Dendritic cell treated with granulocyte-macrophage colony-stimulating factor and Interleukin-4, amounts not matched to agents 40 ng/mL and 50 ng/mL, for 4 days (primary cell): ENCODE measurements around the gene CNN1.
A peak's percentile ranks its signal among the peaks of the same experiment; 100 is the strongest.
"Not testable (repeated sequence)": the region's sequence is repeated elsewhere in the genome, so short reads cannot be mapped to it uniquely, and the experiment has no call there.

Experiments
- H3K27ac Mint-ChIP-seq: one replicate; pipeline ENCODE4 v1.8.0; 2022; ENCODE audit warnings: mild to moderate bottlenecking, mixed read lengths
- H3K27me3 Mint-ChIP-seq: one replicate; pipeline ENCODE4 v1.8.0; 2022; ENCODE audit warnings: mild to moderate bottlenecking, mixed read lengths
- H3K36me3 Mint-ChIP-seq: one replicate; pipeline ENCODE4 v1.8.0; 2022; ENCODE audit warnings: low read depth, mixed read lengths
- H3K4me1 Mint-ChIP-seq: one replicate; pipeline ENCODE4 v1.8.0; 2022; ENCODE audit warnings: low read depth, mixed read lengths
- H3K4me3 Mint-ChIP-seq: one replicate; pipeline ENCODE4 v1.8.0; 2022; ENCODE audit warnings: mild to moderate bottlenecking, moderate library complexity, mixed read lengths
- H3K9me3 Mint-ChIP-seq: one replicate; pipeline ENCODE4 v1.8.0; 2022; ENCODE audit warnings: mixed read lengths
- intact Hi-C: fragments of 100-400 bp; cut with micrococcal nuclease; formaldehyde crosslinking; loops from one replicate; pipeline ENCODE4 v1.15.0; 2022

The CNN1 gene

DNA sequence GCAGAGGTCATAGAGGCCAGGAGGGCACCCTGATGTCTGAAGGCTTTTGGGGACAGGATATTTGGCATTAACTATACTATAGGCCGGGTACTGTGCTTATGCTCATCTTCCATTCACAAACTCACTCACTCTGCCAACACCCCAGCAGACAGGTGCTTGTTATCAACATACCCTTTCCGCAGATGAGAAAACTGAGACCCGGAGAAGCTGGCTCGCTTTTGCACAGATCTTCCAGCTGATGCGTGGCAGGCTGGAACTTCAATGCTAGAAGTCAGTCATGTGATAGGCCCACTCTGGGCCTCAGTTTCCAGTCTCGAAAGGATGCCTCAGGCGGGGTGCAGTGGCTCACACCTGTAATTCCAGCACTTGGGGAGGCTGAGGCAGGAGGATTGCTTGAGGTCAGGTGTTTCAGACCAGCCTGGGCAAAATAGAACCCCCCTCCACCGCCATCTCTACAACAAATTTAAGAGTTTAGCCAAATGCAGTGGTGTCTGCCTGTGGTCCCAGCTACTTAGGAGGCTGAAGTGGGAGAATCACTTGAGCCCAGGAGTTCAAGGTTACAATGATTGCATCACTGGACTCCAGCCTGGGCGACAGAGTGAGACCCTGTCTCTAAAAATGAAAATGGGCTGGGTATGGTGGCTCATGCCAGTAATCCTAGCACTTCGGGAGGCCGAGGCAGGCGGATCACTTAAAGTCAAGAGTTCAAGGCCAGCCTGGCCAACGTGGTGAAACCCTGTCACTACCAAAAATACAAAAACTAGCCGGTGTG, 9.5 kb downstream of the CNN1 start:
- Mint-ChIP-seq H3K27me3 (peaks cover 17% of the 10 kb centered on the region), H3K4me1 (no peaks in the 10 kb centered on the region), H3K4me3 (no peak overlapping the region), H3K9me3 (no peaks in the 10 kb centered on the region), H3K36me3 (peaks cover 20% of the 10 kb centered on the region), H3K27ac (no peak overlapping the region)
- intact Hi-C loops, result no loop called here

DNA sequence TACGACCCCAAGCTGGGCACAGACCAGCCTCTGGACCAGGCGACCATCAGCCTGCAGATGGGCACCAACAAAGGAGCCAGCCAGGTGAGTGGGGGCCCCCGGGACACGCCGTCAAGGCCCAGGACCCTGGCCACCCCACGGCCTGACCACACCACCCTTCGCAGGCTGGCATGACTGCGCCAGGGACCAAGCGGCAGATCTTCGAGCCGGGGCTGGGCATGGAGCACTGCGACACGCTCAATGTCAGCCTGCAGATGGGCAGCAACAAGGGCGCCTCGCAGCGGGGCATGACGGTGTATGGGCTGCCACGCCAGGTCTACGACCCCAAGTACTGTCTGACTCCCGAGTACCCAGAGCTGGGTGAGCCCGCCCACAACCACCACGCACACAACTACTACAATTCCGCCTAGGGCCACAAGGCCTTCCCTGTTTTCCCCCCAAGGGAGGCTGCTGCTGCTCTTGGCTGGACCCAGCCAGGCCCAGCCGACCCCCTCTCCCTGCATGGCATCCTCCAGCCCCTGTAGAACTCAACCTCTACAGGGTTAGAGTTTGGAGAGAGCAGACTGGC, 10.8 kb downstream of the CNN1 start:
- Mint-ChIP-seq H3K27me3 (peaks cover 12% of the 10 kb centered on the region), H3K4me1 (no peaks in the 10 kb centered on the region), H3K27ac (no peak overlapping the region), H3K36me3 (peaks cover 33% of the 10 kb centered on the region), H3K4me3 (no peak overlapping the region), H3K9me3 (no peaks in the 10 kb centered on the region)
- intact Hi-C loops, result no loop called here

DNA sequence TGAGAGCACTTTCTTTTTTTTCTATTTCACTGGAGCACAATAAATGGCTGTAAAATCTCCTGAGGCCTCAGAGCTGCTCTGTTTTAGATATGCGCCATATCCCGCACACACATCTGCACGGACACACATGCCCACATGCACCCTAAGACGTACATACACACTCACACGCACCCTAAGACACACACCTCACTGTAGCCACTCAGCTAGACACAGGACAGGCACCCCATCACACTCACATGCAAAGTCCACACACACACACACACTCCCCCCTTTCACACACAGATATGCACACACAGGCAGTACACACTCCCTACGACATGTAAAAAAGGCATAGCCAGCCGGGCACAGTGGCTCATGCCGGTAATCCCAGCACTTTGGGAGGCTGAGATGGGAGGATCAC, 11.6 kb downstream of the CNN1 start:
- Mint-ChIP-seq H3K9me3 (no peaks in the 10 kb centered on the region), H3K4me1 (no peaks in the 10 kb centered on the region), H3K27ac (no peak overlapping the region), H3K4me3 (no peak overlapping the region), H3K36me3 (peaks cover 37% of the 10 kb centered on the region), H3K27me3 (peaks cover 7% of the 10 kb centered on the region)
- intact Hi-C loops, result no loop called here

DNA sequence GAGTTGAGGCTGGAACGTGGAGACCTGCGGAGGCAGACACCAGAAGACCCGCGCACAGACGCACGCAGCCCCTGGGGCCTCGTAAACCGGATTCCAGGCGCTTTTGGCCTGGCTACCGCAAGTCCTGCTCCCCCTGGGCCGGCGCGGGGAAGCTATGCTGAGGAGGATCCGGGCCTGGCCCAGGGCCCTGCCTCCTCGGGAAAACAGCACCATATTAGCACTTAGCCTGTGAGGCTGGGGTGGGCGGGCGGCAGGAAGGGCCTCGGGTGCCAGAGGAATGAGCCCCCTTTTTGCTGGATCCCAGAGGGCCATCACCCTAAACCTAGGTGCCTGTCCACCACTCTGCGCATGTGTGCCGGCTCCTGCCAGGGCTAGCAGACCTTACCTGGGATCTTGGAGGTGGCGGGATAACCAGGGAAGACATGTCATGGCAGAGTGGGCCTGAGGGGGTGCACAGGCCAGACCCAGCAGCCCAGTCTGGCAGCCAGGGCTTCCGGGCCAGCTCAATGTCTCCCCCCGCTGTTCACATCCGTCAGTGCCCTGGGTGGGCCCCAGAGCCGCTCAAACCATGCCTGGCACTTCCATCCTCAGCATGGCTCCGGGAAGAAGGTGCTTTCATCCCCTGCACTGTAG, 13.1 kb downstream of the CNN1 start:
- intact Hi-C loops, result no loop called here
- peaks cover under 1% of the 10 kb centered on the region for H3K27me3 Mint-ChIP-seq
- no peaks in the 10 kb centered on the region for H3K9me3 Mint-ChIP-seq
- H3K4me3 Mint-ChIP-seq, result no peak overlapping the region
- peaks cover 8% of the 10 kb centered on the region for H3K4me1 Mint-ChIP-seq
- peaks cover 51% of the 10 kb centered on the region for H3K36me3 Mint-ChIP-seq
- H3K27ac Mint-ChIP-seq, result no peak overlapping the region

DNA sequence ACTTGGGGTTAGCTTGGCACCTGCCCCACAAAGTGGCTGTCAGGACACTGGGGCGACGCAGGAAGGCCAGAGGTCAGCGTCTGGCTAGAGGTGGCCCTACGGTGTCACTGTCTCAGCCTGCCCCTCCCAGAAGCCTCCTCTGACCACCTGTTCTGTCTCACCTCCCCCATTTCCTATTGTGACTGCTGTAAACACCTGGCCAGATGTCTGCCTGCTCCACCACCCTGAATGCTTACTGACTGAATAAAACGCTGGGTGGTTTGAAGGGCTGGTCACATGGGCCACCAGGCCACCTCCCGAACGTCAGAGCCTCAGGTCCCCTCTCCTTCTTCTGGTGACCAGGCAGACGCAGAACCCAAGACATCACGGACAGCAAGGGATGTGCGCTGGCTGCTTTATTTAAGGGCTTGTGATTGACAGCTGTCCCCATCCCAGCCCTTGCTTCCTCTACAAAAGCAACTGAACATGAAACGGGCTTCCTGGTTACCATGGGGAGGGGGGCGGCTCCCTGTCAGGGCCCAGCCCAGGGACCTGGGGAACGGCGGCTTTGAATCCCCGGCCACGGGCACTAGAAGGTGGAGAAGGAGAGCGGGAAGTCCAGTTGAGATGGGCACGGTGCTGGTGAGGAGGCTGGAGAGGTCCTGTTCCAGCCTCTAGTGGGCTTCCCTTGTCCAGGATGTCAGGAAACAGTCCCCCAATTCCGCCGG, 14.2 kb downstream of the CNN1 start:
- peaks cover 16% of the 10 kb centered on the region for H3K4me1 Mint-ChIP-seq
- H3K27me3 Mint-ChIP-seq, result no peaks in the 10 kb centered on the region
- peaks cover 56% of the 10 kb centered on the region for H3K36me3 Mint-ChIP-seq
- no peaks in the 10 kb centered on the region for H3K9me3 Mint-ChIP-seq
- H3K4me3 Mint-ChIP-seq, result no peak overlapping the region
- intact Hi-C loops, result no loop called here
- H3K27ac Mint-ChIP-seq, result no peak overlapping the region

DNA sequence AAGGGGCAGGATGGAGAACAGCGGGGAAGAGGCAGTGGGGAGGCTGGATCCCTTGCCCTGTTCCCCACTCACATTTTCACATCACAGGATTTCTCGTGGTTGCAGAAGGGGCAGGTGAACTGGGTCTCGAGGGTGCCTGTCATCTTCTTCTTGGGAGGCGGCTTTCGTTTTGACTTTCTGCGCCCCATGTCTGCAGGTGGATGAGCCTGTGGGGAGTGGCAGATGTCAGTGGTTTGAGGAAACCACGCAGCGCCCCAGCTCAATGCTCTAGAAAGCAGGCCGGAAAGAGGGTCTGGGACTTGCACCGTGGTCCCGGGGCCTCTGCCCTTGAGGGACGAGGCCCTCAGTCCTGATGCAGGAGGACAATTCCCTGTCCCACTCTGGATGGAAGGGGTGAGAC, 15.5 kb downstream of the CNN1 start:
- peaks cover 23% of the 10 kb centered on the region for H3K4me1 Mint-ChIP-seq
- no peaks in the 10 kb centered on the region for H3K27me3 Mint-ChIP-seq
- peaks cover 63% of the 10 kb centered on the region for H3K36me3 Mint-ChIP-seq
- H3K27ac Mint-ChIP-seq, result no peak overlapping the region
- no peak overlapping the region for H3K4me3 Mint-ChIP-seq
- no peaks in the 10 kb centered on the region for H3K9me3 Mint-ChIP-seq
- intact Hi-C loops, result no loop called here

DNA sequence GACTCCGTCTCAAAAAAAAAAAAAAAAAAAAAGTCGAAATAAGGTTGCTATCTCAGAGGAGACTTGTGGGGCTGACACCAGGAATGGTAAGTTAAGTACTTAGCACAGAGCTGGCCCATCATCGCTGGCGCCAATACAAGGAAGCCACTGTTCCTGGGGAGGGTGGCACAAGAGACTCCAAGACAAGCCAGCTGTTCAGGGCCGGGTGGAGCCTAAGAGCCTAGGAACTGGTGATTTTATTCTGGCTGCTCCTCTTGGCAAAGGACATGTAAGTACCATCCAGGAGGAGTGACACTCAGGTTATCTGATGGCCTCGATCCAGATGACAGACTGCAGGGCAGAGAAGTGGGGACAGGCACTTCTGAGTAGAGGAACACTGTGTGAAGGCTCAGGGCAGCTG, 16.6 kb downstream of the CNN1 start:
- no peak overlapping the region for H3K27ac Mint-ChIP-seq
- peaks cover 25% of the 10 kb centered on the region for H3K4me1 Mint-ChIP-seq
- intact Hi-C loops, result no loop called here
- H3K27me3 Mint-ChIP-seq, result no peaks in the 10 kb centered on the region
- peaks cover 64% of the 10 kb centered on the region for H3K36me3 Mint-ChIP-seq
- H3K4me3 Mint-ChIP-seq, result no peak overlapping the region
- no peaks in the 10 kb centered on the region for H3K9me3 Mint-ChIP-seq

DNA sequence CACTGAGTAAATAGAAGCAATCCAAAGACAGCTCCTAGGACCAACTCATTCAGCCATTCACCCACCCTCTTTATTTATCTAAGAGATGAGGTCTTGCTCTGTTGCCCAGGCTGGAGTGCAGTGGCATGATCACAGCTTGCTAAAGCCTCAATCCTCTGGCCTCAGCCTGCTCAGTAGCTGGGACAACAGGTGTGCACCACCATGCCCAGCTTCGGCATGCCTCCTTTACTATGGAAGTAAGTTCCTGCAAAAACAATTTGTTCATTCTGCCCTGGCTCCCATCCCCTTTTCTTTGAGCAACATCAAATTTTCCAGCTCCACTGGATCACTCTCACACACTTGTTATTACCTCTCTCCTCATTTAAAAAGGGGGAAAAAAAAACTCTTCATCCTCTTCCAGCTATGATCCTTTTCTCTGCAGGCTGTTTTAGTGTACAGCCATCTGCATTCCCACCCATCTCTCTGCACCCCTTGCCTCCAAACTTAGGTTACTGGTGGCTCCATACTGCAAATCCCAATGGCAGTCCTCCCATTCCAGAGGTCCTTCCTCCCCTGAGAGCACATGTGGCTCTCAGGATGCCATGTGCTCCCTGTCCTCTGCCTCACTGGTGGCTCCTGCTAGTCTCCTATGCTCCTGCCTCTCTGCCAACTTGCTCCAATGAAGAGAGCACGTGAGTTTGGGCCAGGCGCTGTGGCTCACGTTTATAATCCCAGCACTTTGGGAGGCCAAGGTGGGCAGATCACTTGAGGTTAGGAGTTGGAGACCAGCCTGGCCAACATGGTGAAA, 18.2 kb downstream of the CNN1 start:
- Mint-ChIP-seq H3K27me3 (no peaks in the 10 kb centered on the region), H3K27ac (no peak overlapping the region), H3K4me1 (peaks cover 30% of the 10 kb centered on the region), H3K4me3 (no peak overlapping the region), H3K36me3 (peaks cover 56% of the 10 kb centered on the region), H3K9me3 (no peaks in the 10 kb centered on the region)
- intact Hi-C loops, result no loop called here

DNA sequence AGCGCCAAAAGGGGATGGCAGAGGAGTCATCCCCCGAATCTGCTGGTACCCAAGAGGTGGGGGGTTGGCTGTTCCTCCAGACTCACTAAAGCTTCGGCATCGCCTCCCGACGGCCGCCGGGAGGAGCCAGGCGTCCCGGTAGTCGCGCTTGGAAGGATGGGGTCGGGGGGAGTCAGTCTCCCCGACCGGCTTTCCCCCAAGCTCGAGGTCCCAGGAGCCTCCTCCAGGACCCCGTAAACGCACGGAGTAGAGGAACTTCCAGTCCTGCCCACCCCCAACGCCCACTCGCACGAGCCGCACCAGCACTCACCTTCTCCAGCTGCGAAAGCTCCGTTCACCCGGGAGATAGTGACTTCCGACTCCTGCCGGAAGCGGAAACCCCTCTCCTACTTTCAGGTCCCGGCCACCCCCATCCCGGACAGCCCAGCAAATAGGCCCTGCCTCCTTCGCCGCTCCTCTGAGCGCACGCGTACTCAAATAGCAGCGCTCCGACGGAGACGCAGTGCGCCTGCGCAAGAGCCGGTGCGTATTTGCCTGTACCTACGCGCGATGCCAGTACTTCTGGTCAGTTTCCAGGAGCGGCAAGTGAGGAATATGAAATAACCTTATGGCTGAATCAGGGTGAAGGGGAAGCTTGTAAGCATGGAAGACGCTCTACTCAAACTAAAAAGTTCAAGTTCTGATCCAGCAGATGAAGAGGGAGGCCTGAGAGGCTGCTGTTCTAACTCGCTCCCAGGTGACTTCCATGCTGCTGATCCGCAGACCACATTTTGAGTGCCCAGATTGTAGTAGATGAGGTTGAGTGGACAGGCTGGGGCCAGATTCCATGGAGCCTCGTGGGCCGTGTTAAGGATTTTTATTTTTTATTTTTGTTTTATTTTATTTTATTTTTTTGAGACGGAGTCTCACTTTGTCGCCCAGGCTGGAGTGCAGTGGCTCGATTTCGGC, 20.5 kb downstream of the CNN1 start, which contains the start of gene ELOF1:
TSS of gene ELOF1 (minus strand) at position 350 of the 948 bp plus-strand sequence. CDS start 4,883 bp downstream, outside the sequence.
- H3K4me3 Mint-ChIP-seq, result peak within 1 kb of the TSS; percentile 88
- peaks cover 34% of the 10 kb centered on the region for H3K36me3 Mint-ChIP-seq
- H3K27me3 Mint-ChIP-seq, result no peaks in the 10 kb centered on the region
- H3K27ac Mint-ChIP-seq, result peak within 1 kb of the TSS; percentile 74
- intact Hi-C loops, result no loop called here
- no peaks in the 10 kb centered on the region for H3K9me3 Mint-ChIP-seq
- H3K4me1 Mint-ChIP-seq, result peaks cover 51% of the 10 kb centered on the region

DNA sequence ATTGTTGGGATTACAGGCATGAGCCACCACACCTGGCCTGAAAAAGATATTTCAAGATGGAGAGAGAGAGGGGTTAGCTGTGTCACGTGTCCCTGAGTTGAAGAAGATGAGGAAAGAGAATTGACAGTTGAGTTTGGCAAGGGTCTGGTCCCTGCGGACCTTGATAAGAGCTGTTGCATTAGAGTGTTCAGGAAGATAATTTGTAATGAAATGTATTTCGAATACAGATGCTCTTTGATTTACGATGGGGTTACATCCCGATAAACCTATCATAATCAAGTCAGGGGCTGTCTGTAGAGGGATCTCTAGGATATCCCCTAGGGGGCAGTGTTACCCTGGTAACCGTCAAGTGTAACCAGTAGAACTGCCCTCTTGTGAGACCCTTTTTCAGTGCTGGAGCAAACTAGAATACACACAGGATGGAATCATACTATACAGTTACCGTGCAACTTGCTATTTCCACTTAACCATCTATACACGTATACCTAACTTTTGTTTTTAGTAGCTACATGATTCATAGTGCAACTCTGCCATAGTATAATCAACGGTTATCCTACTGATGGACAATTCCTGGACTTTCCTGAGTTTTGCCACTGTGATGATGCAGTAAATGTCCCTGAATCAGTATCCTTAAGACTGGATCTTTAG, 21.9 kb downstream of the CNN1 start:
- Mint-ChIP-seq H3K27ac (no peak overlapping the region), H3K36me3 (peaks cover 24% of the 10 kb centered on the region), H3K9me3 (no peaks in the 10 kb centered on the region), H3K4me1 (peaks cover 62% of the 10 kb centered on the region), H3K4me3 (peak overlapping the region; percentile 33), H3K27me3 (no peaks in the 10 kb centered on the region)
- intact Hi-C loops, result loop anchor here (1.0 kb wide), 1 partner anchor 27 kb away; no protein-coding TSS in a partner anchor

DNA sequence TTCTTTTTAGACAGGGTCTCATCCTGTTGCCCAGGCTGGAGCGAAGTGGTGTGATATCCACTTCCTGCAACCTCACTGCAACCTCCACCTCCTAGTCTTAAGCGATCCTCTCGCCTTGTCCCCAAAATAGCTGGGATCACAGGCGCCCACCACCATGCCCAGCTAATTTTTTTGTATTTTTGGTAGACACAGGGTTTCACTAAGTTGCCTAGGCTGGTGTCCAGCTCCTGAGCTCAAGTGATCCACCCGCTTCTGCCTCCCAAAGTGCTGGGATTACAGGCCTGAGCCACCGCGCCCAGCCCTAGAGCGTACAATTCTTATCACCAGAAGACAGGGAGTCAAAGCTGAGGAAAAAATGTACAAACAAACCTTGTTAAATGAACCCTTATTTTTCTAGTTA, 24.9 kb downstream of the CNN1 start:
- Mint-ChIP-seq H3K4me1 (peaks cover 58% of the 10 kb centered on the region), H3K4me3 (no peak overlapping the region), H3K36me3 (peaks cover 14% of the 10 kb centered on the region), H3K27ac (peak overlapping the region; percentile 67), H3K9me3 (no peaks in the 10 kb centered on the region), H3K27me3 (no peaks in the 10 kb centered on the region)
- intact Hi-C loops, result no loop called here

DNA sequence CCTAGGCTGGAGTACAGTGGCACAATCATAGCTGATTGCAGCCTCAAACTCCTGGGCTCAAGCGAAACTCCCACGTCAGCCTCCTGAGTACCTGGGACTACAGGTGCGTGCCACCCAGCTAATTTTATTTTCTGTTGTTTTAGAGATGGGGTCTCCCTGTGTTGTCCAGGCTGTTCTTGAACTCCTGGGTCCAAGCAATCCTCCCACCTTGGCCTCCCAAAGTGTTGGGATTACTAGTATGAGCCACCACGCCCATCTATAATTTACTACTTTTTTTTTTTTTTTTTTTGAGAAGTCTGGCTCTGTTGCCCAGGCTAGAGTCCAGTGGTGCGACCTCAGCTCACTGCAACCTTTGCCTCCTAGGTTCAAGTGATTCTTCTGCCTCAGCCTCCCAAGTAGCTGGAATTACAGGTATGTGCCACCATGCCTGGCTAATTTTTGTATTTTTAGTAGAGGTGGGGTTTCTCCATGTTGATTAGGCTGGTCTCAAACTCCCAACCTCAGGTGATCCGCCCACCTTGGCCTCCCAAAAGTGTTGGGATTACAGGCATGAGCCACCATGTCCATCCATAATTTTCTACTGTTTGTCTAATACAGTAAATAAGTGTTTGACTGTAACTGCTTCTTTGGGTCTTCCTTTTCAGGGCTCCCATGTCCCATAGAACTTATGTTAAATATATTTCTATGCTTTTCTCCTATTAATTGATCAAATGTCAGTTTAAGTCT, 25.6 kb downstream of the CNN1 start:
- H3K36me3 Mint-ChIP-seq, H3K27me3 Mint-ChIP-seq, intact Hi-C loops, H3K4me3 Mint-ChIP-seq, H3K9me3 Mint-ChIP-seq: not testable (repeated sequence)
- Mint-ChIP-seq H3K27ac (peak overlapping the region; percentile 48), H3K4me1 (peaks cover 63% of the 10 kb centered on the region)
